ENCODE data around the gene NOS3.

- TF ChIP-seq CTCF (IDR thresholded peaks at IDR 0.05), result no peak
- TF ChIP-seq POLR2A (IDR thresholded peaks at IDR 0.05), result no peak
- TF ChIP-seq POLR2AphosphoS5 (IDR thresholded peaks at IDR 0.05), result no peak
Measured at GRCh38 chr7:150982351-150982750, 8.5 kb upstream of the NOS3 start.
